ENCODE data around the gene KLHDC9. TPM values are rescaled to one million over a fixed set of nuclear protein-coding genes. Genes with fewer than 3 reads are reported as not detected.
"Not testable (repeated sequence)": the region's sequence is repeated elsewhere in the genome, so short reads cannot be mapped to it uniquely, and the experiment has no call there.

Gene KLHDC9
- 10 to 100 TPM in 5 of 8 experiments, 1 to 10 TPM in 2, not detected in 1; 1.5 to 38.5 (median 30.0) TPM for total RNA-seq

DNA sequence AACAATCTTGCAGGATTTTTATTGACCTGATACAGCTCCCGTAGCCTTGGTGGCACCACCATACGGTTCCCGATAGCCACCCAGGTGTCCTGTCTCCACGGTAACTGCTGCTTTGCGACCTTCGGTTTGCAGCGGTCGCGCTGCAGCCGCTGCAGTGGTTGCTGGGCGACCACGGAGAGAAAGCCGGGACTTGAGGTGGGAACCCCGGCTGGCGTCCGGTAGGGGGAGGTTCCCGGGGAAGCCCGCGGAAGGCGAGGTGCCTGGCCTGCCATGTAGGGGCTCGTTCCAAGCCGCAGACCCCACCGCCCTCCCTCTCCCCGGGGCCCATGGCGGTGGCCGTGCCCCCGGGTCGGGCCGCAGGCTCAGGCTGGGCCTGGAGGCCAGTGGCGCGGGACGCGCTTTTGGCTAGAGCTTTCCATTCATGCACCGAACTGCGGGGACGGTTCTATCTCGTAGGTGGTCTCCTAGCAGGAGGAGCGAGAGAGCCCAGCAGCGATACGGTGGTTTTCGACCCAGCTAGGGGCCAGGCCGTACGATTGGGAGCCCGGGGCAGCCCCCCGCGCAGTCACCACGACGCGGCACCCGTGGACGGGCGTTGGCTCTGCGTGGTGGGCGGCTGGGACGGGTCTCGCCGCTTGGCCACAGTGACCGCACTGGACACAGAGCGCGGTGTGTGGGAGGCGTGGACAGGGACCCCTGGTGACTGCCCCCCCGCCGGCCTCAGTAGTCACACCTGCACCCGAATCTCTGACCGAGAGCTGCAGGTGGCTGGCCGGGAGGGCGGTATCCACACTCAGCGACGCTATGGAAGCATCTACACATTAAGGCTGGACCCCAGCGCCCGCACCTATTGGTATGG is at the start of gene KLHDC9:
Gene KLHDC9 (plus strand): TSS at position 152 of the 859 bp plus-strand sequence. CDS start 175 bp downstream, at position 327.
- 0 to 20% (median 15%) methylated on average over 1 to 23 of the region's 71 CpGs; no CpG with 5 or more reads in 5 of the 10 experiments for WGBS, 10 experiments
- peak within 1 kb of the TSS; percentile 58 for H3K27ac ChIP-seq
- H3K4me3 ChIP-seq: peak within 1 kb of the TSS; percentile 60 to 72 (median 71)
- ATAC-seq (replicated peaks in 6 of 8): peak; percentile 51 to 95 (median 93)
- in situ Hi-C loops (cut with MboI; ENCODE audit: low pct_unique_long_range_greater_than_20kb in 2 of 9, low sequenced_read_pairs in 9 of 9, unreplicated experiment in 9 of 9): loop anchor here in 1 of 9 experiments (25.0 kb wide), 1 partner anchor 111 kb away; no protein-coding TSS in a partner anchor
- peaks cover 2 to 9% of the 10 kb centered on the region in 2 donors for H3K4me1 ChIP-seq (replicated peaks in 1 of 2)

- Histone ChIP-seq H3K4me3 (no peak overlapping the region), H3K4me1 (replicated peaks in 1 of 2) (peaks cover 7 to 10% of the 10 kb centered on the region in 2 donors), H3K27ac (no peak overlapping the region)
- ATAC-seq (replicated peaks in 6 of 8): no peak
- in situ Hi-C loops (cut with MboI; ENCODE audit: low pct_unique_long_range_greater_than_20kb in 2 of 9, low sequenced_read_pairs in 9 of 9, unreplicated experiment in 9 of 9): loop anchor here in 1 of 9 experiments (25.0 kb wide), 1 partner anchor 88 kb away; the partner anchor contains the start of gene DEDD
- WGBS, 10 experiments: 60 to 100% (median 90%) methylated on average over 1 to 4 of the region's 5 CpGs; no CpG with 5 or more reads in 3 of the 10 experiments
These were observed 49.0 kb upstream of the KLHDC9 start for GRCh38 chr1:161048949-161049722.

DNA sequence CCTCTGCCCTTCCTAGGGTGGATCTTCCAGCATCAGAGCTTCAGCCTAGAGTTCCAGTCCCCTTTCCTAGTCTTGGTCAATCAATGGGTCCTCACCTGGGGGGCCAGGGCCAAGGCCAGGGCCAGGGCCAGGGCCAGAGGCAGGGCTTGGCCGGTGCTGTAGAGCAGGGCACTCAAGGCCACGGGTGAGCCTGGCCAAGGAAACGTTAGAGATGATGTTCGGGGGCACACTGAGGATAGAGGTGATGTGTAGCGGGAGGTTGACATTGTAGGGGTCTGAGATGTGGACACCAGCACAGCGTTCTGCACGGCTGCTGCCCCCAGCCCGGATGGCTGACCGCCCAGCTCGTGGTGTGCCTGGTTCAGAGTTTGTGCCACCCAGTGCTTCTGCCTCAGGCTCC is 46.9 kb upstream of the KLHDC9 start:
- in situ Hi-C loops (cut with MboI; ENCODE audit: low pct_unique_long_range_greater_than_20kb in 2 of 9, low sequenced_read_pairs in 9 of 9, unreplicated experiment in 9 of 9): no loop called here
- WGBS, 10 experiments: 40 to 90% (median 80%) methylated on average over 1 to 2 of the region's 10 CpGs; no CpG with 5 or more reads in 7 of the 10 experiments
- H3K4me1 ChIP-seq (replicated peaks in 1 of 2): peaks cover 3 to 6% of the 10 kb centered on the region in 2 donors
- no peak for ATAC-seq (replicated peaks in 6 of 8)
- H3K27ac ChIP-seq: no peak overlapping the region
- H3K4me3 ChIP-seq: no peak overlapping the region

- Histone ChIP-seq H3K27ac (no peak overlapping the region), H3K4me3 (no peak overlapping the region), H3K4me1 (replicated peaks in 1 of 2) (no peaks in the 10 kb centered on the region)
- in situ Hi-C loops (cut with MboI; ENCODE audit: low pct_unique_long_range_greater_than_20kb in 2 of 9, low sequenced_read_pairs in 9 of 9, unreplicated experiment in 9 of 9): no loop called here
- no peak for ATAC-seq (replicated peaks in 6 of 8)
- WGBS, 10 experiments: 61 to 100% (median 70%) methylated on average over 1 to 3 of the region's 3 CpGs; no CpG with 5 or more reads in 7 of the 10 experiments
These were observed 45.3 kb upstream of the KLHDC9 start for GRCh38 chr1:161052899-161053298.

- ATAC-seq (replicated peaks in 6 of 8): no peak
- H3K4me1 ChIP-seq (replicated peaks in 1 of 2): no peaks in the 10 kb centered on the region
- in situ Hi-C loops (cut with MboI; ENCODE audit: low pct_unique_long_range_greater_than_20kb in 2 of 9, low sequenced_read_pairs in 9 of 9, unreplicated experiment in 9 of 9): no loop called here
- WGBS, 10 experiments: 78 to 100% (median 90%) methylated on average over 1 to 4 of the region's 4 CpGs; no CpG with 5 or more reads in 5 of the 10 experiments
- H3K27ac ChIP-seq: no peak overlapping the region
- H3K4me3 ChIP-seq: no peak overlapping the region
These were observed 43.9 kb upstream of the KLHDC9 start for GRCh38 chr1:161054232-161054631.

DNA sequence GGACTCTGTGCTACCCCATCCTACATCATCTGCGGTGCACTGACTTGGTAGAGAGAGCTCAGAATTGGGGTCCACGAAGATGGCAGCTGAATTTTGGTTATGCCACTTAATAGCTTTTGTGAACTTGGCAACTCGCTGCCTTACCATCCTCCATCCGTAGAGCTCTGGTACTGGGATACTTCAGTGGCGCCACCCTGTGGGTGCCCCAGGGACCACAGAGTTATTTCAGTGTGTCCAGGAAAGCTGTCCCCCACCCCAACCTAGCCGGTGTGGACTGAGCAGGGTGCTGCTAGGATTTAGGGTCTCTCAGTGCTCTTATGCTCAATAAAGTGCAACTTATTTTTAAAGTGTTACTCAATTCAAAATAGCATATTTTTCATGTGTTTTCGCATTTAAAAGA is 43.4 kb upstream of the KLHDC9 start:
- no peak overlapping the region for H3K4me3 ChIP-seq
- in situ Hi-C loops (cut with MboI; ENCODE audit: low pct_unique_long_range_greater_than_20kb in 2 of 9, low sequenced_read_pairs in 9 of 9, unreplicated experiment in 9 of 9): no loop called here
- WGBS, 10 experiments: 43 to 100% (median 81%) methylated on average over 1 to 7 of the region's 7 CpGs; no CpG with 5 or more reads in 2 of the 10 experiments
- no peak for ATAC-seq (replicated peaks in 6 of 8)
- no peak overlapping the region for H3K27ac ChIP-seq
- H3K4me1 ChIP-seq (replicated peaks in 1 of 2): no peaks in the 10 kb centered on the region

DNA sequence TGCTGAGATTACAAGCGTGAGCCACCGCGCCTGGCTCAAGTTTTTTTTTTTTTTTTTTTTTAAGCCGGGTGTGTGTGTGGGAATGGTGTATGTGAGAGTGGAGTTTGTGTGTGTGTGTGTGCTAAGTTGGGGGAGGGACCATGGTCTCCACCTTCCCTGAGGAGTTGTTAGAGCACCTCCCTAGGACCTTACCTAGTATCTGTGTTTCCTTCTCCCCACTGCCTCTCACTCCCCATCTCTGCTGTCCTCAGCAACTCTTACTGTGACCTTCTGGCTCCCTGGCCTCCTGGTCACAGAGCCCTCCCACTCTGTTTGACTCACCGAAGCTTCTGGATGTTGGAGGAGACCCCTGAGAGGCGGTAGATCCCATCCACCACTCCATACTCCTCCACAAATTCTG is 38.9 kb upstream of the KLHDC9 start:
- ATAC-seq (replicated peaks in 6 of 8): no peak
- WGBS, 10 experiments: 40 to 100% (median 84%) methylated on average over 1 to 6 of the region's 6 CpGs; no CpG with 5 or more reads in 4 of the 10 experiments
- in situ Hi-C loops (cut with MboI; ENCODE audit: low pct_unique_long_range_greater_than_20kb in 2 of 9, low sequenced_read_pairs in 9 of 9, unreplicated experiment in 9 of 9): no loop called here

GRCh38 chr1:161061419-161061818 is 36.7 kb upstream of the KLHDC9 start:
- Histone ChIP-seq H3K4me3 (no peak overlapping the region), H3K4me1 (replicated peaks in 1 of 2) (no peaks in the 10 kb centered on the region), H3K27ac (no peak overlapping the region)
- no peak for ATAC-seq (replicated peaks in 6 of 8)
- in situ Hi-C loops (cut with MboI; ENCODE audit: low pct_unique_long_range_greater_than_20kb in 2 of 9, low sequenced_read_pairs in 9 of 9, unreplicated experiment in 9 of 9): no loop called here
- 40 to 100% (median 95%) methylated on average over 1 to 4 of the region's 4 CpGs; no CpG with 5 or more reads in 4 of the 10 experiments for WGBS, 10 experiments

More for the DNA sequence above, 38.9 kb upstream of the KLHDC9 start:
- Histone ChIP-seq H3K27ac (no peak overlapping the region), H3K4me3 (no peak overlapping the region), H3K4me1 (replicated peaks in 1 of 2) (no peaks in the 10 kb centered on the region)

- in situ Hi-C loops (cut with MboI; ENCODE audit: low pct_unique_long_range_greater_than_20kb in 2 of 9, low sequenced_read_pairs in 9 of 9, unreplicated experiment in 9 of 9); H3K4me1 ChIP-seq (replicated peaks in 1 of 2): not testable (repeated sequence)
- WGBS, 10 experiments: 40 to 100% (median 66%) methylated on average over 1 to 6 of the region's 6 CpGs
These were observed 34.2 kb upstream of the KLHDC9 start for GRCh38 chr1:161063936-161064335.

GRCh38 chr1:161065681-161066080 is 32.5 kb upstream of the KLHDC9 start:
- 56 to 100% (median 90%) methylated on average over 2 to 7 of the region's 7 CpGs; no CpG with 5 or more reads in 1 of the 10 experiments for WGBS, 10 experiments
- ATAC-seq (replicated peaks in 6 of 8); H3K4me1 ChIP-seq (replicated peaks in 1 of 2); H3K27ac ChIP-seq; in situ Hi-C loops (cut with MboI; ENCODE audit: low pct_unique_long_range_greater_than_20kb in 2 of 9, low sequenced_read_pairs in 9 of 9, unreplicated experiment in 9 of 9); H3K4me3 ChIP-seq: not testable (repeated sequence)

More at GRCh38 chr1:161063936-161064335, 34.2 kb upstream of the KLHDC9 start:
- H3K4me3 ChIP-seq; ATAC-seq (replicated peaks in 6 of 8); H3K27ac ChIP-seq: not testable (repeated sequence)

- in situ Hi-C loops (cut with MboI; ENCODE audit: low pct_unique_long_range_greater_than_20kb in 2 of 9, low sequenced_read_pairs in 9 of 9, unreplicated experiment in 9 of 9): no loop called here
- Histone ChIP-seq H3K4me1 (replicated peaks in 1 of 2) (no peaks in the 10 kb centered on the region), H3K4me3 (no peak overlapping the region), H3K27ac (no peak overlapping the region)
- WGBS, 10 experiments: 50 to 100% (median 74%) methylated on average over 1 to 3 of the region's 3 CpGs; no CpG with 5 or more reads in 3 of the 10 experiments
- ATAC-seq (replicated peaks in 6 of 8): no peak
These were observed 31.5 kb upstream of the KLHDC9 start for GRCh38 chr1:161066694-161067093.

DNA sequence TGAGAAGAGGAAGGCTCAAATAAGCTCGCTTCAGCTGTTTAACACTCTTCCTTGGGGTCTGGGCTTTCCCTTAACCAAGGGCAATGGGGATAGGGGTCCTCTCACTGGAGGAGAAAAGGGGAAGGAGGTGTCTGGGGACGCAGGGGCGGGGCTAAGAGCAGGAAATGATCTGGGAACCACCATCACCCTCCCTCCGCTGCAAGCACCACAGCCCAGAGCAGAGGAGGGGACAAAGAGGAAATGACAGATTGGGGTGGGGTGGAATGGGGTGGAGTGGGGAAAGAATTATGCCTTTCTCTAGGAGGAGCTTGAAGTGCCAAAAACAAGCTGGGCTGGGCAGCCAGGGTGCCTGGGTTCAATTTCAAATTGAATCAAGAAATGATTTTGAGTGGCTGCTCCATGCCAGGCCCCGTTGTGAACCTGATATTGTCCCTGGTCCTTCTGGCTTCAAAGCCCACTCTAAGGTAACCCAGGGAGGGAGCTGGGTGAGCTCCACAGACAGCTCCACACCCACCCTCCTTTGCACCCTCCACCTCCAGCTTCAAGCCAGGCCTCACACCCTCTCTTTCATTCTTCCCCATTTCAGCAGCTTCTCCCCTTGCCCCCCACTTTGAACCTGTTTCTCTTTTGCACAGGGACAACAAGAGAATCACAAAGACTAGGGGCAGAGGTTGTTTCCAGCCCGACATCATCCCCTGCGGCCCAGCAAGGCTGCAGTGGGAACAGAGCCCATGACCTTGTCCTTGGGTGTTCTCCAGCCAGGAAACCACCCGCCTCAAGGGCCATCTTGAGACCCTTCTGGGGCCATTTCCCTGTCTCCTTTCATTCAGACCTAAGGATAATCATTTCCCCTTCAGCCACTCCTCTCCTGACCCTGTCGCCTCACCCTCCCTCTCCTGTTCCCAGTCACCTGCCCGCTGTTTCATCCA is 29.6 kb upstream of the KLHDC9 start:
- WGBS, 10 experiments: 50 to 100% (median 81%) methylated on average over 1 to 6 of the region's 10 CpGs; no CpG with 5 or more reads in 2 of the 10 experiments
- H3K4me1 ChIP-seq (replicated peaks in 1 of 2): peaks cover 0 to 4% of the 10 kb centered on the region in 2 donors
- no peak overlapping the region for H3K4me3 ChIP-seq
- no peak overlapping the region for H3K27ac ChIP-seq
- in situ Hi-C loops (cut with MboI; ENCODE audit: low pct_unique_long_range_greater_than_20kb in 2 of 9, low sequenced_read_pairs in 9 of 9, unreplicated experiment in 9 of 9): no loop called here
- ATAC-seq (replicated peaks in 6 of 8): peak in 3 of 8 experiments; percentile 40 to 70 (median 69)

Data from motor neuron (in vitro differentiated cells).